Measurements from ENCODE around the gene ENTPD3.

DNA sequence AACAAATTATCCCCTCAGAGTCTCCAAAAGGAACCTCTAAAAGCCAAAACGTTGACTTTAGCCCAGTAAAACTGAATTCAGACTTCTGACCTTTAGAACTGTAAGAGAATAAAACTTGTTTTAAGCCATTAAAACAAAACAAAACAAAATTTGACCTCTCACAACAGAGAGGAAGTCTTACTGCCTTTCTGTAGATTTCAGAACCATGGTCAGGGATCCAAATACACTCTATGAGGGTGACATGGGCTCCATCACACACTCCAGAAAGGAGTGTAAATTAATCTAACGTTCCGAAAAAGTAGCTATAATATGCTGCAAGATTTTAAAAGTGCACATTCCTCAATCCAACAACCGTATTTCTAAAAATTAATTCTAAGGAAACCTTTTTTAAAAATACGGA, 50.9 kb downstream of the ENTPD3 start:
- TF ChIP-seq CTCF (conservative IDR thresholded peaks at IDR 0.05 in 1 of 2, IDR thresholded peaks at IDR 0.05 in 1 of 2; ENCODE audit: extremely low read depth in 1 of 2, insufficient read depth in 1 of 2, low read depth in 1 of 2, low read length in 2 of 2) (no peak), EZH2 (IDR thresholded peaks at IDR 0.05; ENCODE audit: borderline replicate concordance, low read length) (no peak)
